Activated naive CD4-positive, alpha-beta T cell treated with anti-CD3 and anti-CD28 coated beads, Interleukin-2, amount 10 ng/mL, durations not matched to agents 7 days and 5 days (primary cell): ENCODE data around the gene ANKFN1.

Source experiments
- CTCF ChIA-PET: fragments of 350-600 bp; sonication (Branson Sonifier 250); formaldehyde crosslinking; loops from one replicate; lab custom pipeline; 2021; ENCODE audit warnings: antibody characterized with exemption; lab: Charles Lee
- DNase-seq: peaks from one replicate; pipeline ENCODE4 v3.0.0-alpha.2; 2020
- H3K27ac Mint-ChIP-seq: one replicate; pipeline ENCODE4 v1.8.0; 2021; ENCODE audit warnings: mild to moderate bottlenecking, moderate library complexity, mixed read lengths
- H3K27me3 Mint-ChIP-seq: one replicate; pipeline ENCODE4 v1.8.0; 2021; ENCODE audit warnings: mild to moderate bottlenecking, mixed read lengths
- H3K36me3 Mint-ChIP-seq: one replicate; pipeline ENCODE4 v1.8.0; 2021; ENCODE audit warnings: mixed read lengths
- H3K4me1 Mint-ChIP-seq: one replicate; pipeline ENCODE4 v1.8.0; 2021; ENCODE audit warnings: mixed read lengths
- H3K4me3 Mint-ChIP-seq: one replicate; pipeline ENCODE4 v1.8.0; 2021; ENCODE audit warnings: mild to moderate bottlenecking, moderate library complexity, mixed read lengths
- H3K9me3 Mint-ChIP-seq: one replicate; pipeline ENCODE4 v1.8.0; 2021; ENCODE audit warnings: mixed read lengths

The ANKFN1 gene

GRCh38 chr17:56451629-56452028 lies 298.4 kb downstream of the ANKFN1 start:
- Mint-ChIP-seq H3K36me3 (no peaks in the 10 kb centered on the region), H3K4me1 (no peaks in the 10 kb centered on the region), H3K4me3 (no peak overlapping the region), H3K9me3 (no peaks in the 10 kb centered on the region), H3K27ac (no peak overlapping the region), H3K27me3 (peaks cover 12% of the 10 kb centered on the region)
- DNase-seq, result no peak
- CTCF ChIA-PET, result no interaction called here

- H3K36me3 Mint-ChIP-seq, result no peaks in the 10 kb centered on the region
- no peaks in the 10 kb centered on the region for H3K4me1 Mint-ChIP-seq
- CTCF ChIA-PET, result no interaction called here
- H3K4me3 Mint-ChIP-seq, result no peak overlapping the region
- H3K27me3 Mint-ChIP-seq, result peaks cover 12% of the 10 kb centered on the region
- H3K27ac Mint-ChIP-seq, result no peak overlapping the region
- no peak for DNase-seq
- H3K9me3 Mint-ChIP-seq, result no peaks in the 10 kb centered on the region
Measured at GRCh38 chr17:56452461-56452860, 299.2 kb downstream of the ANKFN1 start.

DNA sequence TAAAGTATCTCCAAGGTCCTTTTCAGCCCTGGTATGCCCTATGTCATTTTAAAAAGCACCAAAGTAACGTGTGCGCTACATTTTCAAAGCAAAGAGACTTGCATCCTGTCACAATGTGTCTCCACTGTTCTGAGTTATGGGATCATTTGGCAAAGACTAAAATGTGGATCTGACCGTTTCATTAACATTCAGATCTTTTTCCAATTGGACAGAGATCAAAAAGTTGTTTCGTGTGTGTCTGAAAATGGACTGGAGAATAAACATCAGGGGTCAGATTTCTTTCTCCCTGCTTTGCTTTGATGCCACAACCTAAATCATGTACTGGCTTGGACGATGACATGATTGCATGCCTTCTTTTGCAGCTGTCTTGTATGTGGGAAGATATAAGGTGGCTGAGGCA lies 304.2 kb downstream of the ANKFN1 start:
- no peaks in the 10 kb centered on the region for H3K9me3 Mint-ChIP-seq
- H3K27me3 Mint-ChIP-seq, result peaks cover 12% of the 10 kb centered on the region
- DNase-seq, result no peak
- CTCF ChIA-PET, result no interaction called here
- no peaks in the 10 kb centered on the region for H3K4me1 Mint-ChIP-seq
- no peak overlapping the region for H3K27ac Mint-ChIP-seq
- no peaks in the 10 kb centered on the region for H3K36me3 Mint-ChIP-seq
- H3K4me3 Mint-ChIP-seq, result no peak overlapping the region

GRCh38 chr17:56465886-56466285 lies 312.6 kb downstream of the ANKFN1 start:
- H3K9me3 Mint-ChIP-seq, result no peaks in the 10 kb centered on the region
- CTCF ChIA-PET, result interaction anchor here (1.2 kb wide), 1 partner anchor 250 kb away, joined by 3 read pairs; no protein-coding TSS in a partner anchor
- H3K27me3 Mint-ChIP-seq, result peaks cover 3% of the 10 kb centered on the region
- H3K4me3 Mint-ChIP-seq, result no peak overlapping the region
- no peaks in the 10 kb centered on the region for H3K36me3 Mint-ChIP-seq
- H3K4me1 Mint-ChIP-seq, result no peaks in the 10 kb centered on the region
- DNase-seq, result no peak
- H3K27ac Mint-ChIP-seq, result no peak overlapping the region

DNA sequence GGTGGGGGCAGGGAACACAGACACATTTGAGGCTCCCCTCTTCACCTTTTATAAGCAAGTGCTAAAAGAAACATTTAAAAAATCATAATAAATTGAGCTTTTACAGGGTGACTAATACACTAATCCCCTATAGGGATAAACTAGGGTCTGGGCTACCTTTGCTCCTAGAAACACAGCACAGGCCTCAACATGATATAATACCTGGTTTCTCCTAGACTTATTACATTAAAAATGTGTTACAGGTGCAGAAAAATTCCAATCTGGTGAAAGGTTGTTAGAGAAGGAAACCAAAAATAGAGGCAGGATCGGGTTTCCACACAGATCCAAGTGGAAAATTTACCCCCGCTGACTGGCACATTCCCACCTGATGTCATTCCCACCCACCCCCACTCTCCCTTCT lies 315.6 kb downstream of the ANKFN1 start:
- Mint-ChIP-seq H3K4me1 (no peaks in the 10 kb centered on the region), H3K36me3 (no peaks in the 10 kb centered on the region), H3K27me3 (peaks cover 3% of the 10 kb centered on the region), H3K27ac (no peak overlapping the region), H3K4me3 (no peak overlapping the region), H3K9me3 (peaks cover 2% of the 10 kb centered on the region)
- CTCF ChIA-PET, result no interaction called here
- DNase-seq, result no peak

GRCh38 chr17:56471696-56472095 lies 318.4 kb downstream of the ANKFN1 start:
- Mint-ChIP-seq H3K4me3 (no peak overlapping the region), H3K27me3 (peaks cover 3% of the 10 kb centered on the region), H3K36me3 (no peaks in the 10 kb centered on the region), H3K9me3 (peaks cover 5% of the 10 kb centered on the region), H3K27ac (no peak overlapping the region), H3K4me1 (peaks cover 6% of the 10 kb centered on the region)
- DNase-seq, result no peak
- CTCF ChIA-PET, result no interaction called here

GRCh38 chr17:56475116-56475515 lies 321.8 kb downstream of the ANKFN1 start:
- Mint-ChIP-seq H3K4me3 (no peak overlapping the region), H3K36me3 (no peaks in the 10 kb centered on the region), H3K4me1 (peaks cover 6% of the 10 kb centered on the region), H3K9me3 (peaks cover 5% of the 10 kb centered on the region), H3K27ac (no peak overlapping the region), H3K27me3 (peaks cover 6% of the 10 kb centered on the region)
- CTCF ChIA-PET, result no interaction called here
- DNase-seq, result no peak

DNA sequence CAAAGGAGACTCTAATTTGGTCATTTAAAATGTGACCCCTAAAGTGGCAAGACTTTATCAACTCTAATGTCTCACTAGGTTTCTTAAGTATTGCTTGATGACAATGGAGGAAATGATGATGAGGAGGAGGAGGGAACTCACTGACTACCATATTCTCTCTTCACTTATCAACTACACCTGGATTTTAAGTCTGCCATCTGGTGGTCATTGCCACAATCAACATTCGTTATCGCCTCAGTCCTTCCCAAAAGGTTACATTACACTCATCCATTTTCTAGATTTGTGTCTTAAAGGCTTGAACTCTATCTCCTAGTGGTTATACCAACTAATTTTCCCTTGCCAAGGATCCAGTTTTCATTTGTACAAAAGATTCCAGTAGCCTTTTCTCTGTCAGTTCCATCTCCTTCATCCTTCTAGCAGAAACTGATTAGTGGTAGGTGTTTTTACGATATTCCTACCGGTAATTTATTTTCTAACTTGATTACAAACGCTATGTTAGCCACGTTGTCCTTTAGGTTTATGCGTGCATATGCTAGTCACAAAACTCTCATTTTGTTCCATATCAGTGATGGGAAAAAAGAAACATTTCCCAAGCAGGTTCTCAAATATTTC lies 325.7 kb downstream of the ANKFN1 start:
- H3K27ac Mint-ChIP-seq, result no peak overlapping the region
- CTCF ChIA-PET, result interaction anchor here (1.3 to 2.1 kb wide), 2 partner anchors 237 to 358 kb away, joined by 3 to 4 read pairs; no protein-coding TSS in a partner anchor
- H3K4me1 Mint-ChIP-seq, result peaks cover 6% of the 10 kb centered on the region
- H3K9me3 Mint-ChIP-seq, result peaks cover 3% of the 10 kb centered on the region
- no peak overlapping the region for H3K4me3 Mint-ChIP-seq
- peaks cover 11% of the 10 kb centered on the region for H3K27me3 Mint-ChIP-seq
- DNase-seq, result peak; percentile 21
- H3K36me3 Mint-ChIP-seq, result no peaks in the 10 kb centered on the region

- H3K36me3 Mint-ChIP-seq, result no peaks in the 10 kb centered on the region
- H3K27ac Mint-ChIP-seq, result no peak overlapping the region
- H3K4me1 Mint-ChIP-seq, result peaks cover 6% of the 10 kb centered on the region
- no peak for DNase-seq
- H3K9me3 Mint-ChIP-seq, result peaks cover 3% of the 10 kb centered on the region
- no peak overlapping the region for H3K4me3 Mint-ChIP-seq
- CTCF ChIA-PET, result interaction anchor here (1.1 to 2.1 kb wide), 4 partner anchors 9 to 637 kb away, joined by 3 to 4 read pairs (median 4); no protein-coding TSS in a partner anchor
- peaks cover 11% of the 10 kb centered on the region for H3K27me3 Mint-ChIP-seq
Measured at GRCh38 chr17:56480501-56480900, 327.2 kb downstream of the ANKFN1 start.

GRCh38 chr17:56481659-56482058 lies 328.4 kb downstream of the ANKFN1 start:
- Mint-ChIP-seq H3K4me1 (no peaks in the 10 kb centered on the region), H3K27ac (no peak overlapping the region), H3K4me3 (no peak overlapping the region), H3K27me3 (peaks cover 11% of the 10 kb centered on the region), H3K36me3 (no peaks in the 10 kb centered on the region), H3K9me3 (no peaks in the 10 kb centered on the region)
- DNase-seq, result no peak
- CTCF ChIA-PET, result no interaction called here

GRCh38 chr17:56482229-56482628 lies 329.0 kb downstream of the ANKFN1 start:
- DNase-seq, result no peak
- Mint-ChIP-seq H3K9me3 (no peaks in the 10 kb centered on the region), H3K4me3 (no peak overlapping the region), H3K27me3 (peaks cover 11% of the 10 kb centered on the region), H3K36me3 (no peaks in the 10 kb centered on the region), H3K4me1 (no peaks in the 10 kb centered on the region), H3K27ac (no peak overlapping the region)
- CTCF ChIA-PET, result no interaction called here

- H3K4me3 Mint-ChIP-seq, result no peak overlapping the region
- peaks cover 5% of the 10 kb centered on the region for H3K27me3 Mint-ChIP-seq
- no peaks in the 10 kb centered on the region for H3K4me1 Mint-ChIP-seq
- DNase-seq, result no peak
- no peaks in the 10 kb centered on the region for H3K36me3 Mint-ChIP-seq
- H3K9me3 Mint-ChIP-seq, result no peaks in the 10 kb centered on the region
- CTCF ChIA-PET, result interaction anchor here (1.6 kb wide), 1 partner anchor 13 kb away, joined by 6 read pairs; no protein-coding TSS in a partner anchor
- no peak overlapping the region for H3K27ac Mint-ChIP-seq
Measured at GRCh38 chr17:56486732-56487131, 333.5 kb downstream of the ANKFN1 start.

- Mint-ChIP-seq H3K4me3 (no peak overlapping the region), H3K9me3 (no peaks in the 10 kb centered on the region), H3K4me1 (no peaks in the 10 kb centered on the region), H3K27me3 (no peaks in the 10 kb centered on the region), H3K27ac (no peak overlapping the region), H3K36me3 (no peaks in the 10 kb centered on the region)
- CTCF ChIA-PET, result interaction anchor here (0.9 kb wide), 1 partner anchor 8 kb away, joined by 4 read pairs; no protein-coding TSS in a partner anchor
- DNase-seq, result no peak
Measured at GRCh38 chr17:56488800-56489199, 335.5 kb downstream of the ANKFN1 start.

DNA sequence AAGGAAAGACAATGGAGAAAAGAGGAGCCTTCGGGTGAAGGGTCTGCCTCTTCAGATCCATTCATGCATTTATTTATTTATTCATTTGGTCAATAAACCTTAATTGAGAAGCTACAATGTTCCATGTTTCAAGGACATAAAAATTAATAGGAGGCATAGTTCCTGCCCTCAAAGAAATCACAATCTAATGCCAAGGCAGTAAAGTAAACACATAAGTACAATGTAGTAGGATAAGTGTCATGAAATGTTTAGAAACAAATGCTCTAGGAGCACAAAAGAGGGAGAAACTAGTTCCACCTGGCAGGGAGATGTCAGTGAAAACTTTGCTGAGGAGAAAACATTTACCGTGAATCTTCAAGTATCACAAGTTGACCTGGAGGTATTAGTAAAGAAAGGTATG lies 336.7 kb downstream of the ANKFN1 start:
- H3K4me1 Mint-ChIP-seq, result no peaks in the 10 kb centered on the region
- no peak for DNase-seq
- no peaks in the 10 kb centered on the region for H3K9me3 Mint-ChIP-seq
- H3K36me3 Mint-ChIP-seq, result no peaks in the 10 kb centered on the region
- no peak overlapping the region for H3K27ac Mint-ChIP-seq
- no peak overlapping the region for H3K4me3 Mint-ChIP-seq
- H3K27me3 Mint-ChIP-seq, result peaks cover 3% of the 10 kb centered on the region
- CTCF ChIA-PET, result no interaction called here

DNA sequence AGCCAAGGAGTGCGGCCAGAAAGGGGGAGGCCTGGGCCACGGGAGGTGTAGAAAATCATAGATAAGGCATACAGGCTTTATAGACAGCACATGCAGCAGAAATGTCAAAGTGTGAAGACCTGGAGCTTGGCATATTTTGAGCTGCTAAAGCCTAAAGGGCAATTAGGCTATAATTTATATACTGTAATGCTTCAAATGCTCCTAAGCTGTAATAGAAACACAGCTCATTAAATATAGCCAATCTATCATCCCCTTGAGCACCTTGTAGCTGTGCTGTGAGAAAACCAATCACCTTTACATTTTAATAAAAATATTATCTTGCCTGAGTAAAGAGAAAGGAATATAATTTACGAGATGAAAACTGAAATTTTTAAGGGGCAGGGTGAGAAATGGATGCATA lies 342.3 kb downstream of the ANKFN1 start:
- Mint-ChIP-seq H3K36me3 (no peaks in the 10 kb centered on the region), H3K4me3 (no peak overlapping the region), H3K27ac (no peak overlapping the region), H3K4me1 (no peaks in the 10 kb centered on the region), H3K9me3 (no peaks in the 10 kb centered on the region), H3K27me3 (peaks cover 6% of the 10 kb centered on the region)
- DNase-seq, result no peak
- CTCF ChIA-PET, result interaction anchor here (0.7 kb wide), 1 partner anchor 18 kb away, joined by 3 read pairs; no protein-coding TSS in a partner anchor
